GM18907 (cell line): Measurements from ENCODE around the gene PRPF19.
"Not testable (repeated sequence)": the region's sequence is repeated elsewhere in the genome, so short reads cannot be mapped to it uniquely, and the experiment has no call there.

Source experiments
- ATAC-seq: cut with Tn5 transposase; IDR thresholded peaks from one replicate; pipeline ENCODE4 v1.9.1; 2021; ENCODE audit warnings: mild to moderate bottlenecking, moderate library complexity; ENCODE audit not compliant: unreplicated experiment

Gene PRPF19

GRCh38 chr11:60910281-60910687, 3.9 kb upstream of the PRPF19 start:
- peak; percentile 41 for ATAC-seq

- ATAC-seq = not testable (repeated sequence)
These were observed 3.4 kb upstream of the PRPF19 start for GRCh38 chr11:60909680-60910280.

- no peak for ATAC-seq
These were observed 2.4 kb upstream of the PRPF19 start for GRCh38 chr11:60908803-60909202.

- ATAC-seq = no peak
These were observed 753 bp downstream of the PRPF19 start for GRCh38 chr11:60905551-60906113.

- no peak for ATAC-seq
These were observed 1.3 kb downstream of the PRPF19 start for GRCh38 chr11:60905047-60905446.

- ATAC-seq = no peak
These were observed 3.8 kb downstream of the PRPF19 start for GRCh38 chr11:60902625-60903024.

GRCh38 chr11:60900673-60901404, 5.5 kb downstream of the PRPF19 start:
- ATAC-seq = no peak

GRCh38 chr11:60899977-60900376, 6.4 kb downstream of the PRPF19 start:
- ATAC-seq = no peak

GRCh38 chr11:60899046-60899936, 7.1 kb downstream of the PRPF19 start:
- no peak for ATAC-seq

GRCh38 chr11:60897496-60897895, 8.9 kb downstream of the PRPF19 start:
- no peak for ATAC-seq

GRCh38 chr11:60895687-60896086, 10.7 kb downstream of the PRPF19 start:
- ATAC-seq = no peak

- no peak for ATAC-seq
These were observed 15.2 kb downstream of the PRPF19 start for GRCh38 chr11:60891103-60891741.

GRCh38 chr11:60890696-60891095, 15.7 kb downstream of the PRPF19 start:
- ATAC-seq = no peak

GRCh38 chr11:60889869-60890311, 16.5 kb downstream of the PRPF19 start:
- ATAC-seq = no peak

- ATAC-seq = peak; percentile 62
These were observed 18.8 kb downstream of the PRPF19 start for GRCh38 chr11:60887556-60887955.

GRCh38 chr11:60880643-60881282, 25.6 kb downstream of the PRPF19 start:
- no peak for ATAC-seq

- no peak for ATAC-seq
These were observed 26.3 kb downstream of the PRPF19 start for GRCh38 chr11:60879971-60880588.

- no peak for ATAC-seq
These were observed 27.3 kb downstream of the PRPF19 start for GRCh38 chr11:60879104-60879503.

GRCh38 chr11:60878245-60879101, 27.9 kb downstream of the PRPF19 start:
- ATAC-seq = no peak
